ENCODE measurements around the gene PLA2G4E. TPM values are rescaled to one million over a fixed set of nuclear protein-coding genes. Genes with fewer than 3 reads are reported as not detected.

PLA2G4E gene
- total and polyA plus RNA-seq, 7 donors, result 0.13 TPM; not detected in 6

DNA sequence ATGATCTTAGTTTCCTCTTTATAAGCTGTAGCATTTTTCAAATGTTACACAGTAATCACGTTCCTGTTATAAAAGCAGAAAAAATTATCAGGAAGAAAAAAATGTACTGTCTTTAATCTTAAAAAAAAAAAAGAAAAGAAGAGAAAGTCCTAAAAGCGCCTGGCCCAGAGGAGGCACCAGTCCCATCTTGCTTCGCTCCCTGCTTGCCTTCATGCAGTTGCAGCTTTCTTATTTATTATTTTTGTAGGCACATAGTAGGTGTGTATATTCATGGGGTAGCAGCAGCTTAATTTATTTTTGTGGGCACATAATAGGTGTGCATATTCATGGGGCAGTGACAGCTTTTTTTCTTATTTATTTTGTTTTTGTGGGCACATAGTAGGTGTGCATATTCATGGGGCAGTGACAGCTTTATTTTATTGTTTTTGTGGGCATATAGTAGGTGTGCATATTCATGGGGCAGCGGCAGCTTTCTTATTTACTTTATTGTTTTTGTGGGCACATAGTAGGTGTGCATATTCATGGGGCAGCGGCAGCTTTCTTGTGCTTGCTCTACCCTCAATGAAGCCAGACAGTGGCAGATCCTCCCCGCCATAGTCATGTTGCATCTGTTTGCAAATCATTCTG, 43.0 kb downstream of the PLA2G4E start:
- no peak for TF ChIP-seq EP300 (IDR thresholded peaks at IDR 0.05)
- TF ChIP-seq, protein P1, sequence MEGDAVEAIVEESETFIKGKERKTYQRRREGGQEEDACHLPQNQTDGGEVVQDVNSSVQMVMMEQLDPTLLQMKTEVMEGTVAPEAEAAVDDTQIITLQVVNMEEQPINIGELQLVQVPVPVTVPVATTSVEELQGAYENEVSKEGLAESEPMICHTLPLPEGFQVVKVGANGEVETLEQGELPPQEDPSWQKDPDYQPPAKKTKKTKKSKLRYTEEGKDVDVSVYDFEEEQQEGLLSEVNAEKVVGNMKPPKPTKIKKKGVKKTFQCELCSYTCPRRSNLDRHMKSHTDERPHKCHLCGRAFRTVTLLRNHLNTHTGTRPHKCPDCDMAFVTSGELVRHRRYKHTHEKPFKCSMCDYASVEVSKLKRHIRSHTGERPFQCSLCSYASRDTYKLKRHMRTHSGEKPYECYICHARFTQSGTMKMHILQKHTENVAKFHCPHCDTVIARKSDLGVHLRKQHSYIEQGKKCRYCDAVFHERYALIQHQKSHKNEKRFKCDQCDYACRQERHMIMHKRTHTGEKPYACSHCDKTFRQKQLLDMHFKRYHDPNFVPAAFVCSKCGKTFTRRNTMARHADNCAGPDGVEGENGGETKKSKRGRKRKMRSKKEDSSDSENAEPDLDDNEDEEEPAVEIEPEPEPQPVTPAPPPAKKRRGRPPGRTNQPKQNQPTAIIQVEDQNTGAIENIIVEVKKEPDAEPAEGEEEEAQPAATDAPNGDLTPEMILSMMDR (IDR thresholded peaks at IDR 0.05), result no peak
- TF ChIP-seq POLR2AphosphoS5 (IDR thresholded peaks at IDR 0.05), result no peak
- no peak for TF ChIP-seq POLR2A (IDR thresholded peaks at IDR 0.05)
- H3K9me3 ChIP-seq, result no peaks in the 10 kb centered on the region
- 85 to 87% methylated on average over 6 of the region's 6 CpGs for WGBS, 2 donors
- H3K36me3 ChIP-seq, result no peaks in the 10 kb centered on the region
- H3K27me3 ChIP-seq, result no peaks in the 10 kb centered on the region
- H3K4me1 ChIP-seq, result peaks cover 0 to 5% (median 2%) of the 10 kb centered on the region in 4 donors
- no peak for DNase-seq
- intact Hi-C loops (cut with DNase I), result no loop called here
- no peak overlapping the region for H3K4me3 ChIP-seq
- no peak overlapping the region for H3K27ac ChIP-seq

DNA sequence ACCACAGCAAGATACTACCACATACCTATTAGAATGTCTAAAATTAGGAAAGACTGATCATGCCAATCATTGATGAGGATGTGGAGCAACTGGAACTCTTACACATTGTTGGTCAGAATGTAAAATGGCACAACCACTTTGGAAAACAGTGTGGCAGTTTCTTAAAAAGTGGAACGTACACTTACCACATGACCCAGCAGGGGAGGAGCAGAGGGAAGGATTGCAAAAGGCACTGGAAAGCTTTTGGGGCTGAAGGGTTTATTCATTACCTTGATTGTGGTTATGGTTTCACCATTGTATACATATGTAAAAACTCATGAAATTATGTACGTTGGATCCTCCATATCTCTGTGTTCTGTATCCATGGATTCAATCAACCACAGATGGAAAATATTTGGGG, 45.2 kb downstream of the PLA2G4E start:
- H3K27me3 ChIP-seq, result no peaks in the 10 kb centered on the region
- no peaks in the 10 kb centered on the region for H3K9me3 ChIP-seq
- WGBS, 2 donors, result 64 to 71% methylated on average over 2 of the region's 2 CpGs
- intact Hi-C loops (cut with DNase I), result no loop called here
- no peak overlapping the region for H3K4me3 ChIP-seq
- no peak for DNase-seq
- peaks cover 0 to 11% (median 5%) of the 10 kb centered on the region in 4 donors for H3K4me1 ChIP-seq
- no peak overlapping the region for H3K27ac ChIP-seq
- no peaks in the 10 kb centered on the region for H3K36me3 ChIP-seq
- no peak for TF ChIP-seq POLR2AphosphoS5 (IDR thresholded peaks at IDR 0.05)
- no peak for TF ChIP-seq EP300 (IDR thresholded peaks at IDR 0.05)
- TF ChIP-seq POLR2A (IDR thresholded peaks at IDR 0.05), result no peak
- TF ChIP-seq, protein P1 (IDR thresholded peaks at IDR 0.05), result no peak

DNA sequence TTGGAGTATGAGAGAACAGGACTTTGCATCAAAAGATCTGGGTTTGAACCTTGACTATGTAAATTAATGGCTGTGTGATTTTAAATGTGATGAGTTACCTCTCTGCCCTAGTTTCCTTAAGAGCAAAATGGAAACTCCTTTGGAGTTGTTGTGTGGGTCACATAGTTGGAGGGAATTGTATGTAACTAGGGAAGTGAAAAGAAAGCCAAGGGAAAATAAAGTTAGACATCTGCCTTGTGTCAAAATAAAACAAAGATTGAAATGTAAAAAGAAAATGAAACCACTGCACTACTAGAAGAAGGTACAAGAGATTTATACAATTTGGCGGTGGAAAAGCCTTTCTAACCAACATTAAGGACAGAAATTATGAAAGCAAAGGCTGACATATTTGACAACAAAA, 46.8 kb downstream of the PLA2G4E start:
- no peak for TF ChIP-seq POLR2AphosphoS5 (IDR thresholded peaks at IDR 0.05)
- no peak for TF ChIP-seq EP300 (IDR thresholded peaks at IDR 0.05)
- TF ChIP-seq, protein P1 (IDR thresholded peaks at IDR 0.05), result no peak
- no peak for TF ChIP-seq POLR2A (IDR thresholded peaks at IDR 0.05)
- H3K4me1 ChIP-seq, result peaks cover 0 to 11% (median 5%) of the 10 kb centered on the region in 4 donors
- no peak for DNase-seq
- no peak overlapping the region for H3K27ac ChIP-seq
- intact Hi-C loops (cut with DNase I), result no loop called here
- WGBS, 2 donors, result 38 to 71% methylated on average over 1 of the region's 1 CpG
- H3K4me3 ChIP-seq, result no peak overlapping the region
- H3K36me3 ChIP-seq, result no peaks in the 10 kb centered on the region
- no peaks in the 10 kb centered on the region for H3K9me3 ChIP-seq
- no peaks in the 10 kb centered on the region for H3K27me3 ChIP-seq

DNA sequence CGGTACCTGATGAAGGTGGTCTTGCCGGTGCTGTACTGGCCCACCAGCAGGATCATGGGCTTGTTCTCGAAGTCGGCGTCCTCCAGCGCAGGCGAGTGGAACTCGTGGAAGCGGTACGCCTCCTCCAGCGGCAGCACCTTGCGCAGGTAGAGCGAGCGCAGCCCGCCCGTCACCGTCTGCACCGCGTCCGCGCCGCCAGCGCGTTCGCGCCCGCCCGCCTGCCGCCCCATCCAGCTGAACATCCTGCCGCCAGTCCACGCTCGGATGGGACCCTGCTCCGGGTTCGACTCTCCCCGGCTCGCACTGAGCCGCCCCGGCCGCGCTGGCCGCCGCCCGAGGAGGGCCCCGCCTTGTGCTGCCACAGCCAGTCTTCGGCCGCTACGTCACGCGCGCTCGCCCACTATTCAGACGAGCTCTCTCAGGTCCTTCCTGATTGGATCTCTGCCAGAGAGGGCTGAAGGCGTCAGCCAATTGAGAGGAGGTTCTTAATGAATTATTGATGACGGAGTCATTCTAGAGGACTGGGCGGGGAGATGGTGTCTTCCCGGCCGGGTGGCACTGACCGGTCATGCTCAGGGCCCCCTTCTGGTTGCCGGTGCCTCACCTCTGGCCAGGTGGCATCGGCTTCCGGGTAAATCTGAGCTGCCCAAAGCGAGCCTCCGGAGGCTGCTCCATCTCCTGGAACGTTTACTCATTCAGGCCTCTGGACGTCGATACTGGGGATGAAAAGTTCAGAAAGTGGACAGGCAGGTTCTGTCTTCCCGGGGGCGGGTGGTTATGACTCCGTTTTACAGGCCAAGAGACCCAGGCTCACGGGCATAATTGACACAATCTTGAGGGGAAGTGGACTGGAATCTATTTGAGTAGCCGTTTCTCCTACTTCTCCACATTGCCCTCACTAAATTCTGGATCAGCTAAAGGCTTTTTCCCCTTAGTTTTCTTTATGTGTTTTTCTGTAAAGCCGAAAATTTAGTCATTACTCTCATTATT, 48.3 kb downstream of the PLA2G4E start, which contains the start of gene EHD4:
TSS of gene EHD4 (minus strand) at position 305 of the 990 bp plus-strand sequence. CDS start at position 242, 63 bp downstream.
- Histone ChIP-seq H3K27me3 (no peaks in the 10 kb centered on the region), H3K4me3 (peak within 1 kb of the TSS; percentile 72 to 91 (median 79)), H3K27ac (peak within 1 kb of the TSS; percentile 77 to 89 (median 82)), H3K9me3 (no peaks in the 10 kb centered on the region), H3K4me1 (peaks cover 0 to 11% (median 5%) of the 10 kb centered on the region in 4 donors), H3K36me3 (no peaks in the 10 kb centered on the region)
- TF ChIP-seq POLR2A (IDR thresholded peaks at IDR 0.05) (peak; percentile 27 to 48), EP300 (IDR thresholded peaks at IDR 0.05) (no peak), POLR2AphosphoS5 (IDR thresholded peaks at IDR 0.05) (peak; percentile 46 to 87 (median 82))
- TF ChIP-seq, protein P1 (IDR thresholded peaks at IDR 0.05), result peak in 1 of 4 experiments; percentile 21
- peak; percentile 99 for DNase-seq
- intact Hi-C loops (cut with DNase I), result loop anchor here (2.0 kb wide), 1 partner anchor 144 kb away; the partner anchor contains the start of gene JMJD7
- WGBS, 2 donors, result 1 to 2% methylated on average over 72 of the region's 72 CpGs
